Bronchial epithelial cell (primary cell): ENCODE results near the gene TUBB4B. TPM values are rescaled to one million over a fixed set of nuclear protein-coding genes. Genes with fewer than 3 reads are reported as not detected.
A peak's percentile ranks its signal among the peaks of the same experiment; 100 is the strongest.

Experiments
- DNase-seq: peaks from one replicate; pipeline ENCODE4 v3.0.0-alpha.2; 2010; ENCODE audit warnings: low read depth
- FAIRE-seq: peaks from 2 replicates; lab custom pipeline; 2011; peaks lifted over from hg19 to GRCh38; lab: Jason Lieb, UNC
- H3K27me3 ChIP-seq: 2 replicates; pipeline ENCODE4 v1.5.1; 2011; ENCODE audit warnings: low read length; ENCODE audit not compliant: control insufficient read depth, insufficient read depth
- H3K36me3 ChIP-seq: 2 replicates; pipeline ENCODE4 v1.5.1; 2011; ENCODE audit warnings: low read length; ENCODE audit not compliant: control insufficient read depth, insufficient read depth
- H3K4me3 ChIP-seq: 2 replicates; pipeline ENCODE4 v1.5.1; 2011; ENCODE audit warnings: mild to moderate bottlenecking, low read depth, low read length, control low read depth
- CTCF ChIP-seq: IDR thresholded peaks from 2 replicates; pipeline ENCODE4 v1.5.1; 2011; ENCODE audit warnings: mild to moderate bottlenecking, moderate library complexity, low read length, control low read depth, inconsistent platforms; ENCODE audit not compliant: insufficient read depth, severe bottlenecking
- total RNA-seq: library from RNA; depleted of rRNA; stranded (reverse); fragments of >200 nt; gene quantifications from 2 replicates; pipeline ENCODE4 v1.2.1, GENCODE V29; 2014

Gene TUBB4B
- total RNA-seq, 1 donor from 2014 or later, result 82.7 TPM

GRCh38 chr9:137222190-137223077, 18.7 kb upstream of the TUBB4B start, which contains the start of gene RNF208:
RNF208 (minus strand) TSS chr9:137222240; CDS start chr9:137221212, 1,028 bp downstream.
- no peak for TF ChIP-seq CTCF
- no peak for FAIRE-seq

GRCh38 chr9:137223078-137223970, 17.8 kb upstream of the TUBB4B start:
- Histone ChIP-seq H3K27me3 (no peaks in the 10 kb centered on the region), H3K4me3 (peak overlapping the region; percentile 65), H3K36me3 (no peaks in the 10 kb centered on the region)
- FAIRE-seq, result no peak
- no peak for TF ChIP-seq CTCF
- peak; percentile 90 for DNase-seq

More at GRCh38 chr9:137222190-137223077, 18.7 kb upstream of the TUBB4B start, which contains the start of gene RNF208:
- Histone ChIP-seq H3K4me3 (peak within 1 kb of the TSS; percentile 65), H3K36me3 (no peaks in the 10 kb centered on the region), H3K27me3 (no peaks in the 10 kb centered on the region)
- DNase-seq, result no peak

DNA sequence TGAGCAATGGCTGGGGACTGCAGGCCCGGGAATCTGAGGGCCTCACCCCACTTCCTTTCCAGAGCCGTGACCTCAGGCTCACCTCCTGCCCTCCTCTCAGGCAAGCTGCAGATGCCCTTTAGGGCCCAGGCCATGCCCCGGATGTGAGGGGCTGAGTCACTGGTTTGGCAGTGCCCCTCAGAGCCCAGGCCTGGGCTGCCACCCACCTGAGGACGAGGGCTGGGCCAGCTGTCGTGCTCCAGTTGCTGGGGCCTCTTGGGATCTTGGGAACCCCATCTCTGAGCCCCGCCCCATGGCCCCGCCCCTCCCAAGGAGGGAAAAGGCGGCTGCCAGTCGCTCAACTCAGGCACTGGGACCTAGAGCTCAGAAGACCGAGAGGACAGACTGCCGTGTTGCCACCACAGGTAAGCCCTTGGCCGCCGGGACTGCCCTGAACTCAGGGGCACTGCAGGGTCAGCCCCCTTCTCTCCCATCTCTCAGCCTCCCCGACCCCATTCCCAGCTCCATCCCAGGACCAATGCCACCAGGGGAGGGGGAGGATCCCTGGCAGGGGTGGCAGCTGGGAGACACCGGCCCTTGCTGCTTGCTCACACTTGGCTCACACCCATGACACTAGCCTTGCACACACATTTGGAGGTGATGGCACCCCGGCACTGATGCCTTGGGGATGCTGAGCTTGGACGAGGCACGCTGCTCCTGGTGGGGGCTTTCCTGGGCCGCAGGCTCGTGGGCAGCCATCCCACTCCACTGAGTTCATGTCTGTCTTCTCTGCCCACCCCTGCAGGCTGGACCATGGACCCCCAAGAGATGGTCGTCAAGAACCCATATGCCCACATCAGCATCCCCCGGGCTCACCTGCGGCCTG, 16.0 kb upstream of the TUBB4B start, which contains the start of gene CYSRT1:
Gene CYSRT1 (plus strand): TSS at position 345 of the 865 bp plus-strand sequence. CDS start 448 bp downstream, at position 793.
- DNase-seq, result no peak
- H3K27me3 ChIP-seq, result no peaks in the 10 kb centered on the region
- no peak for TF ChIP-seq CTCF
- peak within 1 kb of the TSS; percentile 65 for H3K4me3 ChIP-seq
- FAIRE-seq, result no peak
- no peaks in the 10 kb centered on the region for H3K36me3 ChIP-seq

GRCh38 chr9:137225699-137226331, 15.3 kb upstream of the TUBB4B start:
- no peak for FAIRE-seq
- Histone ChIP-seq H3K36me3 (no peaks in the 10 kb centered on the region), H3K27me3 (no peaks in the 10 kb centered on the region), H3K4me3 (no peak overlapping the region)
- TF ChIP-seq CTCF, result no peak
- no peak for DNase-seq
